Stimulated activated CD8-positive, alpha-beta memory T cell treated with anti-CD3 and anti-CD28 coated beads, Interleukin-7, amount 100 ng/mL, for 24 hours (primary cell): ENCODE measurements around the gene CTNND2.

ENCODE experiments used
- DNase-seq: peaks from one replicate; pipeline ENCODE4 v3.0.0-alpha.2; 2020; ENCODE audit warnings: low read depth

Gene CTNND2

DNA sequence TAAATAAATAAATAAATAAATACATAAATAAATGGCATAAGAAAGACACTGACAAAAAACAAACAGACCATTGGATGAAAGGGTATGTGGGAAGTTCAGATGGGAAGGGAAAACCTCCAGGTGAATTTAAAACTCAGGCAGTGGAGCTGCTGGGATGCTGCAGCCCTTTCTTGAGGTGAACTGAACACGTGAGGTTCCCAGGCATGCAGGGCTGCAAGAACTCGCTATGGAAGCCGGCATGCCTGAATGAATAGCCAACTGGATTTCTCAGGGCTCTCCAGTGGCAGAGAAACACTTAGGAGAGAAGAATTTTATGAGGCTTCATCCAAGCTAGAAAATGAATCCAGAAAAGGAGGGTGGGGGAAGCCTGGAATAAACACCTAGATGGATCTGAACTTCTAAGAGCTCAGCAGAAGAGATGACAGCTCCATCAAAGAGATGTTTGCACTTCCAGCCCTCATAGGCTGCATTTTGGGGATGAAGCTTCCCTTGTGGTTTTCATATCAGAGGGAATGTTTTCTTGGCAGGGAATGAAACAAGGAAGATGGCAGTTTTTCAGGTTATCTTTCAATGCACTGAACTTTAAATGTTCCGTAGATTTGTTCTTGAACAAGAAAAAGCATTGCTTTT lies 919.0 kb downstream of the CTNND2 start:
- DNase-seq: no peak

DNA sequence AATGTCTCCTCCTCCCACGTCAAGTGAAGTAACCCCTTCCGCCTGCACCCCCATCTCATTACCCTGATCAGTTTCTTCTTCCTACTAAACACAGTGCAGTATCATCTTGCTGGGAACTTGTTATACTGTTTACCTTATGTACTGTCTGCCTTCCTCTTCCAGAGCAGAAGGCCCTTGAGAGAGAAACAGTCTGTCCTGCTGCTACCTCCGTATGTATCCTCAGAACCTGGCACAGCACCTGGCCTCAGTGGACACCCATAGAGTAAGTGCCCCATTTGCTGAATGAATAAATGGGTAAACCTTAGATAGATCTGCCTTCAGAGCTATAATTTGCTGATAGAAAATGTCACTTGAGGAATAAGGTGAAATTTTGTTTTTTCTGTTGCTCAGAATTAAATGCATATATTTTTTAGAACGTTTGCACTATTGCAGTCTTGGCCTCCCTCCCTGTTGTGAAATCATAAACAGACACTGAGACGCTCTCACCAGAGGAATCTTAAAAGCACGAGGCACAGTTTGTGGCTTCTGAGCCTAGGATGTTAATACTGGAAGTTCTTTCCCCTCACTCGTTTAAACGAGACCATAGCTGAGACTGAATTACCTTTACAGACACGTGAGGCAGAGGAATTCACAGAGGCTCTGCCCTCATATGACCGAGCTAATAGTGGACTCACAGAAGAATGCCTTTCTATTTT lies 920.1 kb downstream of the CTNND2 start:
- DNase-seq: no peak

DNA sequence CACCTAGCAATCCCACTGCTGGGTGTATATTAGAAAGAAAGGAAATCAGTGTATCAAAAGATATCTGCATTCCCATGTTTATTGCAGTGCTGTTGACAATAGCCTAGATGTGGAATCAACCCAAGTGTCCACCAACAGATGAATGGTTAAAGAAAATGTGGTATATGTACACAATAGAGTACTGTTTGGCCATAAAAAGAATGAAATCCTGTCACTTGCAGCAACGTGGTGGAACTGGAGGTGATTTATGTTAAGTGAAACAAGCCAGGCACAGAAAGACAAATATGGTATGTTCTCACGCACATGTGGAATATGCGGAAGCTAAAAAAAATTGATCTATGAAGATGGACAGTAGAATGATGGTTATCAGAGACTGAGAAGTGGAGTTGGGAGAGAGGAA lies 921.6 kb downstream of the CTNND2 start:
- no peak for DNase-seq

DNA sequence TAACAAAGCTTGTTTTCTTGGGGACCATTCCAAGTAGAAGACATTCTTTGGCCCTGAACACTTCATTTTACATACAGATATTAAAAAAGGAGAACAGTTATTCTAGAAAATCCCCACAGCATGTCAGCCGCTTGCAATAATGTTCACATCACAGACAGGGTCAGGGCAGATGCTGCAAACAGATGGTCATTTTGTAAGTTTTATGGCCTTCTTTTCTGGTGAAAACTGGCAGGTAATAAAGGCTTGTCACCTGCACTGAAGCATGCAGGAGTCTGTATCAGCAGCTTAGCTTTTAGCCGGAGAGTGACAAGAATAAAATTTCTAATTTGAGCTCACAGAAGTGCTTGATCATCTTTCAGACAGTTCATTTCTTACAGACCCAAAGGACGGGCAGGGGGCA lies 922.3 kb downstream of the CTNND2 start:
- no peak for DNase-seq

DNA sequence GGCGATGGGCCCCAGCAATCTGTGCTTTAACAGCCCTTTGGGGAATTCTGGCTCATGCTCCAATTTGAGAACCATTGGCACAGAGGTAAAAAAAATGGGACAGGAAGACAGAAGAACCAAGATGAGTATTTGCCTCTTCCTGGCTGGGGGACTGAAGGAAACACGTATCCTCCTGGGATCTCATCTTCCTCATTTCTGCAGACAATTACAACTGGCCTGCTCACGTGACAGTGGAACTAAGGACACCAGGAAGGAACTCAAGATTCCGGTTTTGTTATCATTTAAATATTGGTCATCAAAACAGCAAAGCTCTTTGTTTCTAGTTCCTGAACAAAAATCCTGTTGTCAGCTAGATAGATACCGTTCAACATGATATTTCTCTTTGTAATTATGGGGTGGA lies 927.2 kb downstream of the CTNND2 start:
- DNase-seq: no peak

DNA sequence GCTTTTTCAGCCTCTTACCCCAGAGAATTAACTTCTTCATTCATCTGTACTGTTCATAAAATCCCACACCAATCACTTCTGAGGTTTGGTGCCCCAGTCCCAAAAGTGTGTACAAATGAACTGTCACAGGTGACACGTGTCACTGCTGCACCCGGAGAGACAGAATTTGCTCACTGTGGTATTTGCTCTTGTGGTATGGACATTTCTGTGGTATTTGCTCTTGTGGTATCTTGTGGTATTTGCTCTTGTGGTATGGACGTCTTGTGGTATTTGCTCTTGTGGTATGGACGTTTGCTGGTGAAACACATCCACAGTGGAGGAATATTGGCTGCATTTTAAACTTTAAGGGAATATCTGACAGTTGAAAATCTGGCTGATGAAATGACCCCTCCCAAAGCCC lies 928.3 kb downstream of the CTNND2 start:
- no peak for DNase-seq

DNA sequence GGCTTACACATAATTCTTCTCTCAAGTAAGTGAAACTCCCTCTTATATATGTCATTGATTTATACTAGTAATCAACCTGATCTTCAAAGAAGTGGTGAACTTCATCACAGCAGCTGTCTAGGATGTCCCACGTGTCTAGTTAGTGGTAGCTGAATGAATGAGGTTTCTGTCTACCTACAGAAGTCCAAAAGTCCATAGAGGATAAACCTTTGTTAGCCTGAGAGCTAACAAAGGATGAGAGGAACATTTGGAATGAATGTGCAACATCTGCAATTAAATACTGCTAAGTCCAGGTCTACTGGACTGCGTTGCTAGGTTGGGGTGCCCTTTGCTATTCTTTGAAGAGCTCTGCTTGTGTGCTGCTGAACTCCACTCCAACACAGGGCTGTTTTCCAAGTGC lies 929.4 kb downstream of the CTNND2 start:
- no peak for DNase-seq

DNA sequence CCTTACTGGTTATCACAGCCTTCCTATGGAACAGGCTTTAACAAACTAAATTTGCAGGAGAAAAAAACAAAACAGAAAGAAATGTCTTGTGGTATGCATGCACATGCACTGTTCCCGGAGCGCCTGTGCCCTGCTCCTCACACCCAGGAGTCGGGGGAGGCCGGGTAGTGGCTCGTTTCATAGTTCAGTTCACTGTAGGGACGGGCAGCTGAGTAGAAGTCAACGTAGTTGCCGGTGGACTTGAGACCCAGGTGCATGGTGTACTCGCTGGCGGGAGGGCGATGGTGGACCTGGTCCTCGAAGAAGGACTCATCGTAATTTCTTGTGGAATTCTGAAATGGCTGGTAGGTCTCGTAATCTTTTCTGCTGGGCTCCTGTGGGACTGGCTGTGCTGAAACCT lies 930.9 kb downstream of the CTNND2 start:
- DNase-seq: no peak

DNA sequence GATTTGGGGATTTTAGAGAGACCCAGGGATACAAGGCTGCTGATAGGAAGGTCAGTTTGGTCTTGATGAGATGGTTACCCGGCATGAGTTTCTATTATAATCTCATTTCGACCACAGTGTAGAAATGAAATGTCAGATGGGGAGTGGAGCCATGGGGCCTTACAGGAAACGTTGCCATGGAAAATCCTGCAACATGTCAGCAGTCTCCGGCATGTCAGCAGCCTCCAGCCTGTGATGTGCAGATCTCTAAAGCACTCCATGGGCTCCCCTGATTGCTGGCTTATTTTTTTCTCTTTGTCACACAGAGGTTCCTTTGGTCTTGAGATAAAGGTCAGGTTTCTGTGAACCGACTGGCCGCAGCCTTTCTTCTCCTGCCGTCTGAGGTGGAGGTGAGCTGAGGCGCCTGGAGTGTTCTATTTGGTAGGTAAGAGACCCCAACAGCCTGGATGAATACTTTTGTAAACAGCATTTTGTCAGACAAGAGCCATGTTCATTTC lies 934.5 kb downstream of the CTNND2 start:
- no peak for DNase-seq

DNA sequence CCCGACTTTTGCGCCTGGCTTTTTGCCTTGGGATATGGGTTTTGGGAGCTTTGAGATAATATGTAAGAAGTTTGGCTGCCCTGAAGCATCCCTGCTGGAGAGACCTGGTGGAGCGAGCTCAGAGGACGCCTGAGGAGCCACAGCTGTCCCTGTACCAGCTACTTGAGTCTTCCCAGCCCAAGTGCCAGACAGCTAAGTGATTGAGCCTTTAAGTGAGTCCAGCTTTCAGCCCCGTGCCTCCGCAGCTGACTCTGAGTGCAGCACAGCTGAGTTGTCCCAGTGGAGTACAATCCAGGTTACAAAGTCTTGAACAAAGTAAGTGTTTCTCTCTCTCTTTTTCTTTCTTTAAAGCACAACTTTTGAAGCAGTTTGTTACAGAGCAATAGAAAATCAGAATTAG lies 939.4 kb downstream of the CTNND2 start:
- no peak for DNase-seq

DNA sequence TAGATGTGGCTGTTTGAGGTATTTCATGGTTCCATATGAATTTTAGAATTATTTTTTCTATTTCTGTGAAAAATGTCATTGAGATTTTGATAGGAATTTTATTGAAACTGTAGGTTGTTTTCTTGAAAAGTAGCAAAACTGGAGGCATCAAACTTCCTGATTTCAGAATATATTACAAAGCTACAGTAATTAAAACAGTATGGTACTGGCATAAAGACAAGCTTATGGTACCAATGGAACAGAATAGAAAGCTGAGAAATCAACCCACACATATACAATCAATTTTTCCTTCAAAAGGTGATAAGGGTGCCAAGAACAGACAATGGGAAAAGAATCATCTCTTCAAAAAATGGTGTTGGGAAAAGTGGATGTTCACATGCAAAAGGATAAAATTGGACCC lies 945.5 kb downstream of the CTNND2 start:
- DNase-seq: no peak

DNA sequence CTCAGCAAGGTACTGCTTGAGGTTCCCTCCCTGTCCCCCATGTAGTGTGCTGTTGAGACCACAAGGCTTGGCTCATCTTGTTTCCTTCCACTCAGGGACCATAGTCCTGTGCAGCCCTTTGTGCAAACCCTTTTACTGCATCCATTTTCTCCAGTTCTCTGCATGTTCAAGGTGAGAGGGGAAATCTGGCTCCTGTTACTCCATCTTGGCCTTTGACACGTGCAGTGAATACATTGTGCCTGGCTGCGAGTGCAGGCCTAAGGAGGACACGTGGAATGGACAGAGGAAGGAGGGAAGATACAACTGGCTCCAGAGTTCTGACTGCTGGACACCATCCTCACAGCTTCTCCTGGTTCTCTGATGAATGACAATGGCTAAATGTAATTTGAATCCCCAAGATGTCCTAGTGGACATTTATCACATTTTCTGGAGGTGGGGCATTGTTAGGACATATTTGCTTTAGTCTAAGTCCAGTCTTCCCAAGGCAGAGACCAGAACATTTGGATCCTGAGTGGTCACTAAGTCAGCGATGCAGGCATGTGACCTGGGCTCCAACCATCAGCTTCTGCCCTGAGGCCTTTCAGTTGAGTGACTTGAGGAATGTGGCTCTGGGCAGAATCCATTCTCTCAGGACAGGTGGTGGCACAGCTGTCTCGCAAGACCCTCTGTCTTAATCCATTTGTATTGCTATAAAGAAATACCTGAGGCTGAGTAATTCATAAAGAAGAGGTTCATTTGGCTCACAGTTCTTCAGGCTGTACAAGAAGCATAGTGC lies 954.2 kb downstream of the CTNND2 start:
- DNase-seq: no peak

DNA sequence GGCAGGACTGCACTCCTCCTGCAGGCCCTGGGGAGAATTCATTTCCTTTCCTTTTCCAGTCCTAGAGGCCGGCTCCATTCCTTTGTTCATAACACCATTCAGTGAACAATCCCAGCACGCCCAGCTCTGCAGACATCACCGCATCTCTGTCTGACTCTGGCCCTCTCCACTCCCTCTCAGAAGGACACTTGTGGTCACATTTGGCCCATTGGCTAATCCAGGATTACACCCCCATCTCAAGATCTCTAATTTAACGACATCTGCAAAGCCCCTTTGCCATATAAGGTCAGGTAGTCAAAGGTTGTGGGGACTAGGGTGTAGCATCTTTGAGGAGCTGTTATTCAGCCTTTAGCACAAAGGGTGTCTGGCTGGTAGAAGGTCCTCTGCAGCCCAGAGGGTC lies 958.2 kb downstream of the CTNND2 start:
- DNase-seq: no peak

DNA sequence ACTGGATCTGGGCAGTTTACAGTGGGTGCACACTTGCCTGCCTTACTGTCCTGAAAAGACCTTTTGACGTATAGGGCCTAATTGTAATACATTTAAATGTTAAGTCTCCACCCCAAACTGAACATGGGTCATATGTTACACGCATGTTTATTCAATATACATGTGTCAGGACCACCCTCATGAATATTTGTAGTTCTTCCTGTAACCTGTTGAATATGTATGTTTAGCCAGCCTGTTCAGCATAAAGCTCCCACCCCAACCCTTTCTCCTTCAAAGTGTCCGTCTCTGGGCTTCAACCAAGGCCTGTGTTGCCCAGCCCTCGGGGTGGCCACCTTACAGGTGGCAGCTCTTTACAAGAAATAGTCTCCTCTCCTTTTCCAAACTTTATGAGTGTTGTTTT lies 962.3 kb downstream of the CTNND2 start:
- DNase-seq: no peak

DNA sequence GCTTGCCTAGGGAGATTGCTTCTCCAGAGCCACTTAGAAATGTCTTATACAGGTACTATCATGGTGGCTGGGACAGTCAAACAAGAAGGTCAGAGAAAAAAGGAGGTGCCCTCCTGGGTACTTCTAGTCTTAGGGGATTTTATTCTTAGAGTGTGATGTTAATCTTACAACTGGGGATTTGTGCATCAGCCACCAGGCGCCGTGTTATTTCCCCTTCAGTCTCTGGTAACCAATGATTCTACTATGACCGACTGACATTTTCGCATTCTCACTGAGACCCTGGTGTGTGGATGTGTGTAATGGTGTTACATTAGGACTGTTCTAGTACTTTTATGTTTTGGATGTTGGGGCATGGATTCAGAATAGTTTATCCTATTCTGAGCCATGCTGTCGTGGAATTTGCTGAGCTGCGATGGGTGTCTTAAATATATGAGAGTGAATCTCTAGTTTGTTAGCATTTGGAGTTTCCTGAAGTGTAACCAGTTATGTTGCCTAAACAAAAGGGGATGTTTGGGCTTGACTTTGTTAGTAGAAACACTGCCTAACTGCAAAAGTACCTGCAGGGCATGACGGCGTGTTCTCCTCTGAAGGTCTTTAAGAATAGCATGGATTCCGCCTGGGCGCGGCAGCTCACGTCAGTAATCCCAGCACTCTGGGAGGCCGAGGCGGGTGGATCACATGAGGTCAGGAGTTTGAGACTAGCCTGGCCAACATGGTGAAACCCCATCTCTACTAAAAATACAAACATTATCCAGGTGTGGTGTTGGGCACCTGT lies 968.0 kb downstream of the CTNND2 start:
- DNase-seq: no peak

DNA sequence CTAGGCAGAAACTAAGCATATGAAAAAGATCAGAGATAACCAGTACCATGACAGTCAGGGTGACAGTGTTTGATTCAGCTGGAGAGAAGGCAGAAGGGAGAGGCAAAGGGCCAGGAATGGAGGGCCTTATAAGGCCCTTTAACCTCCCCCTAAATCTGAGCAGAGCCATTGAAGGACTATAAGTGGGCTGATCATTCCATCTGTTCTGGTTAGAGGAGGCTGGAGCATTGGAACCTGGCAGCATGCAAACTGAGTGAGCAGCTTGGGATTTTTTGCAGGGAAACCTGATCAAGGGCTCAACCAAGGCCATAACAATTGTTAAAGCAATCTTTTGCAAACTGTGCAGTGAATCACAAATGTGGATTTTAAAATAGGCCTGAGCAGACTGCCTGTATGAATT lies 968.7 kb downstream of the CTNND2 start:
- DNase-seq: no peak

DNA sequence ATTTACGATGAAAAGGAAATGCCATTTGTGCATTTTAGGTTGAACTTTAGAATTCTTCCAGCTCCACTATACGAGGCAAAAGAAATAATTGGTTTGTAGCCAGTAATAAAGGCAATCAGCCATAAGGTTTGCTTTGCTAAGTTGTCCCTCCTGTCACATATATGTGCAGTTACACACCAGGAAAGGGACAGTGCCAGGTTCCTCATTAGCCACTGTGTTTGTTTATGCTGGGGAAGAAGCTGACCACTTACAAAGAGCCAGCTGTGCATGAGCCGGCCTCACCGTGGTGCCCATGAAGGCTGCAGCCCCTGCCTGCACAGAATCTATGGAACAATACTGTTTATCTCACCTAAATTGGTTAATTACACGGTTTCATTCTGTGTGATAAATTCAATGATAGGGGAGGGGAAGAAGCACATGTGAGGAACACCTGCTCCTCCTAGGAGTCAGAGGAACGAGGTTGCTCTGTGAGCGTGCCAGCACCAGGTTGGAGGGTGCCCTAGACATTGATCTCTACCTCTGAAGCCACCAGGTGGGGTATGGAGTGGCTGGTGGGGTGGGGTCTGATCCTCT lies 969.4 kb downstream of the CTNND2 start:
- DNase-seq: no peak

DNA sequence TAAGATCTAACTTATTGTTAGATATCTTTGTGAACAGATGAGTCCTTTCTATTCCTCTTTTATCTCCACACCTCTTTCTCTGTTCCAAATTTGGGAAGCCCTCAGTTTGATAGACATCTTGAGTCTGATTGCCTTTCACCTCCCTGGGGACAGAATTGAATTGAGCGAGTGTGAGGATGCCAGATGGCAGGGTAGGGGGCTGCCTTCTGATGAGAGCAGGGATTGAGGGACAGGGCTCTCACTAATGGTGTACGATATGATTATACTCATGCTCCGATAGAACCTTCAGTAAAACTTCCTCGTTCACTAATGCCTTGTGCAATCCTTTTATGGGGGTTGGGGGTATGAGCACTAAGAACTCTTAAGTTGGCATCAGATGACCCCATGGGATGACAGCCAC lies 971.1 kb downstream of the CTNND2 start:
- no peak for DNase-seq

DNA sequence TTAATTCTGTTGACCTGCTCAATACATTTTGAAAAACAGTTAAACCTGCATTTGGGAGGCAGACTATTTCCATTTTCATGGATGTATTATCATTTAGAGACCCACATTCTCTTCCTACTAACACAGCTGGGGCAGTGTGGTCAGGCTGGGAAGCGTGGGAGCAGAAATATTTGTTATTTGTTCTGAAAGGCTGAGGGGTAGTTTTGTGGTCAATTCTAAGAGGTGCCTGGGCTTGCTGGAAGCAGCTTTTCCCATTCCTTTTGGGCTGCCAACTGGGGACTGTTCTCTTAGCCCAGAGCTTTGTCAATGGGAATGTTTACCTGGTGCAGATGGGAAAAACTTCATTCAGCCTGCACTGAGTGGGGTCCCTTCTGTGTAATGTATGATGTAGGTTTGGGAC lies 971.8 kb downstream of the CTNND2 start:
- DNase-seq: no peak

DNA sequence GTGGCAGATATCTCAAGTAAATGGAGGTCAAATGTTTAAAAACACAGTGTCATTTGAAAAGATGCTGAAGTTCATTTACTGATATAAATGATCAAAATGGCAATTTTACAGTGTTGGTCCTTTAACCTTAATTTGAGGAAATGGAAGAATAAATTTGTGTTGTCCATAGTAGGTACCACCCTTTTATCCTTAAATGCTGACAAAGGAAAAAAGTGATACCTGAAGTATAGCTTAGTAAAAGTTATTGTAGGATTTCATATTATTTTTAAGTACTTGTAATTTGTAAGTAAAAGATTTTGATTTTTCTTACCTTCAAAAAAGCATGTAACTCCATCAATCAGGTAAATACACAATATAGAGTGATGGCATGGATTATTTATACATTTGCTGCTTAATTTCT lies 976.6 kb downstream of the CTNND2 start:
- no peak for DNase-seq

DNA sequence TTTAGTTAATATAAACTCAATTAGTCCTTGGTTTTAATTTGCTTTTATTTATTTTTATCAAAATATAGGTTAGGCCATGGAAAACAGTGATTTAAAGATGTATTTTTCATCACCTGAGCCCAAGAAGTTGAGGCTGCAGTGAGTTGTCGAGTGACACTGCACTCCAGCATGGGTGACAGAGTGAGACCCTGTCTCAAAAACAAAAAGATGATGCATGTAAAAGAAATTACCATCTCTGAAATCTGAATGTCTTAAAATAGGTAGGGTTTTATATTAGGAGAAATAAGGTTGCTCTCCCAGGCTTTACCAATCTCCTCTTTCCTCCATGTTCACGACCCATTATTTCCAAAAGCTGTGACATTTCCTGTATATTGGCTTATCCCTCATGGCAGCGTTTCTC lies 980.9 kb downstream of the CTNND2 start:
- DNase-seq: no peak
